ENCODE results near the gene GRIP2. TPM values are rescaled to one million over a fixed set of nuclear protein-coding genes. Genes with fewer than 3 reads are reported as not detected.

Gene GRIP2
- total RNA-seq, 1 experiment from 2014 or later: not detected

- Histone ChIP-seq H3K9me2 (replicated peaks; ENCODE audit: insufficient read depth, low read length) (no peaks in the 10 kb centered on the region), H3K4me2 (ENCODE audit: low read depth, low read length, poor library complexity, severe bottlenecking) (no peak overlapping the region), H3K27me3 (ENCODE audit: low read length) (no peaks in the 10 kb centered on the region), H2AFZ (ENCODE audit: low read length) (no peak overlapping the region), H3K36me3 (ENCODE audit: insufficient read depth, low read length) (no peaks in the 10 kb centered on the region), H3K9ac (ENCODE audit: low read length) (no peak overlapping the region), H3K79me2 (ENCODE audit: low read length) (no peaks in the 10 kb centered on the region), H3K4me3 (ENCODE audit: low read length) (no peak overlapping the region), H3K4me1 (ENCODE audit: low read length) (no peaks in the 10 kb centered on the region), H3K27ac (ENCODE audit: low read length) (no peak overlapping the region), H4K20me1 (ENCODE audit: insufficient read depth, low read depth, low read length) (no peaks in the 10 kb centered on the region), H3K9me3 (ENCODE audit: low read length) (no peaks in the 10 kb centered on the region)
- no peak for DNase-seq
Measured at GRCh38 chr3:14534516-14535191, 5.5 kb downstream of the GRIP2 start.

DNA sequence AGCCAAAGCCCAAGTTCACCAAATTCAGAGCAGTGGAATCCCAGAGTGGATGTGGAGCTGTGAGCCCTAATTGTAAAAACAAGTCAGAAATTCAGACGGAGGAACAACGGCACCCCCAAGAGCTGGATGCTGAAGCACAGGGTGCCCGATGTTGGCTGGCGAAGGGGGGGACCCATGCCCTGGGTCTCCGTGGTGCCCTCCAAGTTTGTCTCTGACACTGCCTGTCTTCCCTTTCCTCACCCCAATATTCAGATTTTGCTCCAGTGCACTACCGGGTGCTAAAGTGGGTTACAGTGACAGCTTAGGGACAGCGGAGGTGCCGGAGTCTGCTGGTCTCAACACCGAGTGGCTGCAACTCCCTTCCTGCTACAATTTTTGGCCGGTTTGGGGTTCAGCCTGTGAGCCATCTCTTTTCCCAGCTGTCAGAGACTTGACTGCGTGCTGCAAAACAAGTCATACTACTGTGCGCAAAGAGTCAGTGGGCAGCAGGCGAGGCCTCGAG, 6.6 kb downstream of the GRIP2 start:
- H3K4me2 ChIP-seq (ENCODE audit: low read depth, low read length, poor library complexity, severe bottlenecking): no peak overlapping the region
- H3K9me3 ChIP-seq (ENCODE audit: low read length): no peaks in the 10 kb centered on the region
- H3K9ac ChIP-seq (ENCODE audit: low read length): no peak overlapping the region
- no peak overlapping the region for H2AFZ ChIP-seq (ENCODE audit: low read length)
- H4K20me1 ChIP-seq (ENCODE audit: insufficient read depth, low read depth, low read length): no peaks in the 10 kb centered on the region
- H3K4me1 ChIP-seq (ENCODE audit: low read length): no peaks in the 10 kb centered on the region
- H3K36me3 ChIP-seq (ENCODE audit: insufficient read depth, low read length): no peaks in the 10 kb centered on the region
- no peak for DNase-seq
- H3K27ac ChIP-seq (ENCODE audit: low read length): no peak overlapping the region
- H3K4me3 ChIP-seq (ENCODE audit: low read length): no peak overlapping the region
- H3K79me2 ChIP-seq (ENCODE audit: low read length): no peaks in the 10 kb centered on the region
- H3K27me3 ChIP-seq (ENCODE audit: low read length): no peaks in the 10 kb centered on the region
- no peaks in the 10 kb centered on the region for H3K9me2 ChIP-seq (replicated peaks; ENCODE audit: insufficient read depth, low read length)

- Histone ChIP-seq H3K79me2 (ENCODE audit: low read length) (no peaks in the 10 kb centered on the region), H3K4me1 (ENCODE audit: low read length) (no peaks in the 10 kb centered on the region), H3K4me3 (ENCODE audit: low read length) (no peak overlapping the region), H3K9me3 (ENCODE audit: low read length) (no peaks in the 10 kb centered on the region), H4K20me1 (ENCODE audit: insufficient read depth, low read depth, low read length) (no peaks in the 10 kb centered on the region), H3K9me2 (replicated peaks; ENCODE audit: insufficient read depth, low read length) (no peaks in the 10 kb centered on the region), H3K9ac (ENCODE audit: low read length) (no peak overlapping the region), H3K27ac (ENCODE audit: low read length) (no peak overlapping the region), H3K4me2 (ENCODE audit: low read depth, low read length, poor library complexity, severe bottlenecking) (no peak overlapping the region), H3K36me3 (ENCODE audit: insufficient read depth, low read length) (no peaks in the 10 kb centered on the region), H2AFZ (ENCODE audit: low read length) (no peak overlapping the region), H3K27me3 (ENCODE audit: low read length) (no peaks in the 10 kb centered on the region)
- peak; percentile 61 for DNase-seq
Measured at GRCh38 chr3:14532691-14533456, 7.3 kb downstream of the GRIP2 start.

GRCh38 chr3:14531856-14532395, 8.2 kb downstream of the GRIP2 start:
- H3K36me3 ChIP-seq (ENCODE audit: insufficient read depth, low read length): no peaks in the 10 kb centered on the region
- no peak overlapping the region for H3K4me2 ChIP-seq (ENCODE audit: low read depth, low read length, poor library complexity, severe bottlenecking)
- no peak overlapping the region for H3K4me3 ChIP-seq (ENCODE audit: low read length)
- no peak for DNase-seq
- H3K79me2 ChIP-seq (ENCODE audit: low read length): no peaks in the 10 kb centered on the region
- no peaks in the 10 kb centered on the region for H3K9me3 ChIP-seq (ENCODE audit: low read length)
- no peak overlapping the region for H3K9ac ChIP-seq (ENCODE audit: low read length)
- no peaks in the 10 kb centered on the region for H3K4me1 ChIP-seq (ENCODE audit: low read length)
- no peak overlapping the region for H2AFZ ChIP-seq (ENCODE audit: low read length)
- H3K9me2 ChIP-seq (replicated peaks; ENCODE audit: insufficient read depth, low read length): no peaks in the 10 kb centered on the region
- H3K27ac ChIP-seq (ENCODE audit: low read length): no peak overlapping the region
- H4K20me1 ChIP-seq (ENCODE audit: insufficient read depth, low read depth, low read length): no peaks in the 10 kb centered on the region
- H3K27me3 ChIP-seq (ENCODE audit: low read length): no peaks in the 10 kb centered on the region

GRCh38 chr3:14528081-14528480, 12.1 kb downstream of the GRIP2 start:
- H4K20me1 ChIP-seq (ENCODE audit: insufficient read depth, low read depth, low read length): peaks cover 4% of the 10 kb centered on the region; the same call in 1 of the 2 replicates
- H3K4me2 ChIP-seq (ENCODE audit: low read depth, low read length, poor library complexity, severe bottlenecking): no peak overlapping the region
- H3K4me3 ChIP-seq (ENCODE audit: low read length): no peak overlapping the region

DNA sequence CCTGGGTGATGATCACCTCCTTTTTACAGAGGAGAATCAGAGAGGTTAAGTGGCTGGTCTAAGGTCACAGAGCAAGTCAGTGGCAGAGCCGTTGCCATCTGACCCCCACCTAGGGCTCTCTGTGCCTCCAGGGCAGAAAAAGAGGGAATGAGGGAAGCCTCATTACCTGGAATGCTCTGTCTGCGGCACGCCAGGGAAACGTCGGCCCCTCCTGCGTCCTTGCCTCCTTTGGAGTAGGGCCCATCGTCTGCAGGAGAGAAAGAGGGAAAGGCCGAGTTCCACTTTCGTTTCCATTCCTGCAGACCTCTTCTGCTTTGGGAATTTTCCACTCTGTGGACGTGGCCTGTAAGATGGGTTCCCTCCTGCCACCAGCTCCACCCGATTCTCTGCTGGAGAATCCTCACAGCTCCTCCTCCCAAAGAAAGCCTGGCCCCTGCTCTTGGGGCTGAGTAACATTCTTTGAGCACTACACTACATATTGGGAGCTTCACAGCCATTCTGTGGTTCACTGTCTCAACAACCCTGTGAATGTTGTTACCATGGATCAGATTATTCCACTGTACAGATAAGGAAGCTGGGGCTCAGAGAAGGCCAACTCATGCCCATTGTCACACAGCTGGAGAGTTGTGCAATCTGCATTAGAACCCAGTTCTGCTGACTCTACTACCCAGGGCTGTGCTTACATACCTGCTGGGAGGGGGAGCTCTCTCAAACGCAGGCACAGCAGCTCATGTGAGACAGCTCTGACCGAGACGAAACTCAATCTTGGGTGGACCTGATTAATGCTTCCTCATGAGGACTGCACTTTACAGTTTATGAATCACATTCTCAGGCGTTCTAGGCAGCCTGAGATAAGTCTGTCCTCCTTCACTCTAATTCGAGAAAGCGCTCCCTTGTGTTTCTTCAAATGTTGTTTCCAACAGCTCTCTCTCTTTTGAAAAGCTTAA, 14.2 kb downstream of the GRIP2 start:
- H3K4me3 ChIP-seq (ENCODE audit: low read length): no peak overlapping the region
- no peaks in the 10 kb centered on the region for H3K27me3 ChIP-seq (ENCODE audit: low read length)
- no peaks in the 10 kb centered on the region for H3K79me2 ChIP-seq (ENCODE audit: low read length)
- H3K4me2 ChIP-seq (ENCODE audit: low read depth, low read length, poor library complexity, severe bottlenecking): no peak overlapping the region
- peaks cover 4% of the 10 kb centered on the region; the same call in 1 of the 2 replicates for H4K20me1 ChIP-seq (ENCODE audit: insufficient read depth, low read depth, low read length)
- no peaks in the 10 kb centered on the region for H3K9me3 ChIP-seq (ENCODE audit: low read length)
- H3K9me2 ChIP-seq (replicated peaks; ENCODE audit: insufficient read depth, low read length): no peaks in the 10 kb centered on the region
- no peaks in the 10 kb centered on the region for H3K36me3 ChIP-seq (ENCODE audit: insufficient read depth, low read length)
- DNase-seq: no peak
- H2AFZ ChIP-seq (ENCODE audit: low read length): no peak overlapping the region
- no peaks in the 10 kb centered on the region for H3K4me1 ChIP-seq (ENCODE audit: low read length)
- no peak overlapping the region for H3K27ac ChIP-seq (ENCODE audit: low read length)
- no peak overlapping the region for H3K9ac ChIP-seq (ENCODE audit: low read length)

More at GRCh38 chr3:14528081-14528480, 12.1 kb downstream of the GRIP2 start:
- H3K27me3 ChIP-seq (ENCODE audit: low read length): no peaks in the 10 kb centered on the region
- no peaks in the 10 kb centered on the region for H3K36me3 ChIP-seq (ENCODE audit: insufficient read depth, low read length)
- no peak for DNase-seq
- no peak overlapping the region for H3K9ac ChIP-seq (ENCODE audit: low read length)
- no peaks in the 10 kb centered on the region for H3K4me1 ChIP-seq (ENCODE audit: low read length)
- H3K79me2 ChIP-seq (ENCODE audit: low read length): no peaks in the 10 kb centered on the region
- no peak overlapping the region for H3K27ac ChIP-seq (ENCODE audit: low read length)
- H3K9me3 ChIP-seq (ENCODE audit: low read length): no peaks in the 10 kb centered on the region
- no peak overlapping the region for H2AFZ ChIP-seq (ENCODE audit: low read length)
- no peaks in the 10 kb centered on the region for H3K9me2 ChIP-seq (replicated peaks; ENCODE audit: insufficient read depth, low read length)

- Histone ChIP-seq H3K27me3 (ENCODE audit: low read length) (no peaks in the 10 kb centered on the region), H3K9me2 (replicated peaks; ENCODE audit: insufficient read depth, low read length) (no peaks in the 10 kb centered on the region), H3K9ac (ENCODE audit: low read length) (no peak overlapping the region), H2AFZ (ENCODE audit: low read length) (no peak overlapping the region), H3K36me3 (ENCODE audit: insufficient read depth, low read length) (no peaks in the 10 kb centered on the region), H3K27ac (ENCODE audit: low read length) (no peak overlapping the region), H4K20me1 (ENCODE audit: insufficient read depth, low read depth, low read length) (peaks cover 4% of the 10 kb centered on the region; the same call in 1 of the 2 replicates), H3K9me3 (ENCODE audit: low read length) (no peaks in the 10 kb centered on the region), H3K4me1 (ENCODE audit: low read length) (no peaks in the 10 kb centered on the region), H3K79me2 (ENCODE audit: low read length) (no peaks in the 10 kb centered on the region), H3K4me2 (ENCODE audit: low read depth, low read length, poor library complexity, severe bottlenecking) (no peak overlapping the region), H3K4me3 (ENCODE audit: low read length) (no peak overlapping the region)
- DNase-seq: no peak
Measured at GRCh38 chr3:14524920-14525660, 15.1 kb downstream of the GRIP2 start.
